Fibroblast of peridontal ligament (primary cell): ENCODE results near the gene SLC4A9.
"Not testable (repeated sequence)": the region's sequence is repeated elsewhere in the genome, so short reads cannot be mapped to it uniquely, and the experiment has no call there.

ENCODE experiments used
- DNase-seq: peaks from one replicate; pipeline ENCODE4 v3.0.0-alpha.2; 2010; ENCODE audit errors: extremely low read depth

Gene SLC4A9

GRCh38 chr5:140399979-140400729, 40.2 kb downstream of the SLC4A9 start:
- no peak for DNase-seq

GRCh38 chr5:140400730-140401361, 40.9 kb downstream of the SLC4A9 start:
- peak; percentile 97 for DNase-seq

- peak; percentile 100 for DNase-seq
Observed at GRCh38 chr5:140401362-140402257, 41.6 kb downstream of the SLC4A9 start, which contains the start of gene ANKHD1. Gene ANKHD1 (plus strand): TSS chr5:140401833. CDS start chr5:140401968, 135 bp downstream.

GRCh38 chr5:140402258-140403074, 42.5 kb downstream of the SLC4A9 start:
- DNase-seq: peak; percentile 23

- DNase-seq: no peak
Observed at GRCh38 chr5:140403613-140404012, 43.6 kb downstream of the SLC4A9 start.

GRCh38 chr5:140408750-140409241, 48.8 kb downstream of the SLC4A9 start:
- no peak for DNase-seq

GRCh38 chr5:140413230-140413629, 53.2 kb downstream of the SLC4A9 start:
- DNase-seq: no peak

GRCh38 chr5:140417235-140417634, 57.2 kb downstream of the SLC4A9 start:
- no peak for DNase-seq

- DNase-seq: no peak
Observed at GRCh38 chr5:140418862-140419520, 59.0 kb downstream of the SLC4A9 start.

- no peak for DNase-seq
Observed at GRCh38 chr5:140420226-140420570, 60.2 kb downstream of the SLC4A9 start.

GRCh38 chr5:140420665-140421361, 60.8 kb downstream of the SLC4A9 start:
- DNase-seq: no peak

GRCh38 chr5:140421375-140421774, 61.4 kb downstream of the SLC4A9 start:
- DNase-seq: not testable (repeated sequence)

- no peak for DNase-seq
Observed at GRCh38 chr5:140423609-140424008, 63.6 kb downstream of the SLC4A9 start.

GRCh38 chr5:140424135-140424534, 64.1 kb downstream of the SLC4A9 start:
- DNase-seq: no peak
